Right lobe of liver (tissue), 4 donors: ENCODE measurements around the gene DYRK3.

Experiments used
- POLR2A ChIP-seq: fragments of 450-650 bp; IDR thresholded peaks from one replicate; pipeline ENCODE4 v1.6.1; 2017; ENCODE audit warnings: antibody characterized with exemption, mild to moderate bottlenecking
- TF ChIP-seq, protein P1 (sequence below), 4 donors: fragments of 200-600 bp in 3 of 4; fragments of 450-650 bp in 1 of 4; IDR thresholded peaks; one replicate each; pipeline versions ENCODE4 v1.5.1 to v1.8.0; 2016 to 2022; ENCODE audit warnings: antibody characterized with exemption in 4 of 4, mild to moderate bottlenecking in 2 of 4
- donor health status: DM: no; HTN: no; CAD: no.
- donor health status: DM: no; HTN: no; CAD: no.
- donor health status: DM: no; HTN: yes; CAD: no.

DNA sequence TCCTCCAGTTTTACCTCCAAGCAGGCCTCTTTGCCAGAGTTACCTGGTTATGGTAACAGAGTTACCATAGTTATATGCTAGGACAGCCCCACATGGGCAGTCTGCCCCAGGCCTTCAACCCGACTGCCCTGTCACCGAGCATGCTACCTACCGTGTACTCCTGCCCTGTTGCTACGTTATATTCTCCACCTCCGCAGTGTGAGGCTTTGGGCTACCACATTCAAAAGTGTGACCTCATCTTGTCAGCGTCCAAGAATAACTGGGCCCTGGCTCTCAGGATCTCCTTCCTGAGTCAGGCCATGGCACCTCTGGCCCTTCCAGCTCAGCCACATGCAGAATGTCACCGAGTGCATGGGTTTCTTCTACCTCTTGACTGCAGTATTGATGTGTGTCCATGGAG, 58.3 kb downstream of the DYRK3 start:
- no peak for TF ChIP-seq POLR2A
- TF ChIP-seq, protein P1, sequence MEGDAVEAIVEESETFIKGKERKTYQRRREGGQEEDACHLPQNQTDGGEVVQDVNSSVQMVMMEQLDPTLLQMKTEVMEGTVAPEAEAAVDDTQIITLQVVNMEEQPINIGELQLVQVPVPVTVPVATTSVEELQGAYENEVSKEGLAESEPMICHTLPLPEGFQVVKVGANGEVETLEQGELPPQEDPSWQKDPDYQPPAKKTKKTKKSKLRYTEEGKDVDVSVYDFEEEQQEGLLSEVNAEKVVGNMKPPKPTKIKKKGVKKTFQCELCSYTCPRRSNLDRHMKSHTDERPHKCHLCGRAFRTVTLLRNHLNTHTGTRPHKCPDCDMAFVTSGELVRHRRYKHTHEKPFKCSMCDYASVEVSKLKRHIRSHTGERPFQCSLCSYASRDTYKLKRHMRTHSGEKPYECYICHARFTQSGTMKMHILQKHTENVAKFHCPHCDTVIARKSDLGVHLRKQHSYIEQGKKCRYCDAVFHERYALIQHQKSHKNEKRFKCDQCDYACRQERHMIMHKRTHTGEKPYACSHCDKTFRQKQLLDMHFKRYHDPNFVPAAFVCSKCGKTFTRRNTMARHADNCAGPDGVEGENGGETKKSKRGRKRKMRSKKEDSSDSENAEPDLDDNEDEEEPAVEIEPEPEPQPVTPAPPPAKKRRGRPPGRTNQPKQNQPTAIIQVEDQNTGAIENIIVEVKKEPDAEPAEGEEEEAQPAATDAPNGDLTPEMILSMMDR (IDR thresholded peaks at IDR 0.05), result no peak
